GM12878 (cell line): Measurements from ENCODE around the gene TOM1L2. TPM values are rescaled to one million over a fixed set of nuclear protein-coding genes. Genes with fewer than 3 reads are reported as not detected.

Experiments
- ATAC-seq: fragments of 200-7000 bp; cut with Tn5 transposase; 3 replicates; pipeline ENCODE4 v1.9.1; 2020; ENCODE audit warnings: mild to moderate bottlenecking, moderate library complexity
- BruUV-seq: library from RNA; stranded (reverse); fragments of 400-500 nt; replicated peaks from 2 replicates; lab custom pipeline; 2021; lab: Mats Ljungman, UMichigan
- CTCF ChIA-PET: fragments of 300-600 bp; sonication (Branson Sonifier 250); formaldehyde crosslinking; extraction: SDS; loops from one replicate; lab custom pipeline; 2021; ENCODE audit warnings: inconsistent platforms; lab: Yijun Ruan, JAX
- POLR2A ChIA-PET: fragments of 350-600 bp; formaldehyde crosslinking; extraction: SDS; loops from one replicate; lab custom pipeline; 2021; ENCODE audit warnings: inconsistent platforms; lab: Charles Lee
- RAD21 ChIA-PET: fragments of 300-600 bp; sonication (Branson Sonifier 250); formaldehyde crosslinking; loops from one replicate; lab custom pipeline; 2023; ENCODE audit warnings: antibody characterized with exemption; ENCODE audit not compliant: unreplicated experiment; lab: Charles Lee
- SMC1A ChIA-PET: fragments of 300-600 bp; sonication (Branson Sonifier 250); formaldehyde crosslinking; loops from one replicate; lab custom pipeline; 2023; ENCODE audit not compliant: unreplicated experiment, uncharacterized antibody; lab: Charles Lee
- DNase-seq: peaks from one replicate; pipeline ENCODE4 v3.0.0-alpha.2; 2011; ENCODE audit warnings: low read depth, low spot score
- FAIRE-seq: peaks from 3 replicates; lab custom pipeline; 2011; peaks lifted over from hg19 to GRCh38; lab: Jason Lieb, UNC
- H2AFZ ChIP-seq: 2 replicates; pipeline ENCODE4 v1.6.0; 2011; ENCODE audit warnings: low read depth, low read length, control low read depth; ENCODE audit not compliant: control insufficient read depth
- H3K27ac ChIP-seq: 2 replicates; pipeline ENCODE4 v1.5.1; 2011; ENCODE audit warnings: control low read depth; ENCODE audit not compliant: control insufficient read depth, insufficient read depth
- H3K27me3 ChIP-seq, 2 experiments: replicated peaks in 1 of 2; 2 replicates each; pipeline versions ENCODE4 v1.6.0 to v1.6.1; 2011; ENCODE audit warnings: low read length in 1 of 2; ENCODE audit not compliant: control insufficient read depth in 2 of 2, insufficient read depth in 2 of 2
- H3K36me3 ChIP-seq, 2 experiments: 2 replicates each; pipeline ENCODE4 v1.5.1; 2011; ENCODE audit warnings: low read length in 1 of 2; ENCODE audit not compliant: control insufficient read depth in 2 of 2, insufficient read depth in 2 of 2
- H3K4me1 ChIP-seq: 2 replicates; pipeline ENCODE4 v1.6.1; 2011; ENCODE audit warnings: mild to moderate bottlenecking, low read length, moderate library complexity, mixed read lengths; ENCODE audit not compliant: control insufficient read depth, insufficient read depth
- H3K4me2 ChIP-seq: 2 replicates; pipeline ENCODE4 v1.6.0; 2011; ENCODE audit warnings: control low read depth; ENCODE audit not compliant: control insufficient read depth, insufficient read depth
- H3K4me3 ChIP-seq: fragments of 200-600 bp; sonication (generic); 2 replicates; pipeline ENCODE4 v1.5.1; 2016
- H3K79me2 ChIP-seq: 2 replicates; pipeline ENCODE4 v1.6.0; 2011; ENCODE audit warnings: low read length; ENCODE audit not compliant: control insufficient read depth, insufficient read depth
- H3K9ac ChIP-seq: 2 replicates; pipeline ENCODE4 v1.8.0; 2011; ENCODE audit warnings: low read length, control low read depth, mixed read lengths; ENCODE audit not compliant: control insufficient read depth, insufficient read depth
- H3K9me3 ChIP-seq: replicated peaks from 3 replicates; pipeline ENCODE4 v1.5.1; 2011; ENCODE audit warnings: mild to moderate bottlenecking, low read length; ENCODE audit not compliant: control insufficient read depth, insufficient read depth
- H4K20me1 ChIP-seq: 2 replicates; pipeline ENCODE4 v1.6.0; 2011; ENCODE audit not compliant: control insufficient read depth, insufficient read depth
- BCLAF1 ChIP-seq: fragments of 450-650 bp; IDR thresholded peaks from 2 replicates; pipeline ENCODE4 v1.6.1; 2017; ENCODE audit warnings: antibody characterized with exemption, mild to moderate bottlenecking, moderate library complexity
- CTCF ChIP-seq, 3 experiments: IDR thresholded peaks in 2 of 3; conservative IDR thresholded peaks in 1 of 3; 2 replicates each; pipeline ENCODE4 v1.5.1; 2011; ENCODE audit warnings: low read depth in 3 of 3, low read length in 3 of 3, mild to moderate bottlenecking in 3 of 3, control low read depth in 2 of 3, moderate library complexity in 2 of 3, inconsistent platforms in 1 of 3, mixed read lengths in 1 of 3; ENCODE audit not compliant: control insufficient read depth in 2 of 3, insufficient read depth in 1 of 3; ENCODE audit errors: extremely low read depth in 1 of 3
- WGBS: methylation state at CpG from one replicate; pipeline ENCODE4 v1.1.6; 2016; ENCODE audit warnings: low lambda C conversion rate; ENCODE audit not compliant: insufficient replicate concordance, insufficient coverage; ENCODE audit errors: missing lambda C conversion rate; 5-methylcytosine and 5-hydroxymethylcytosine counted together
- in situ Hi-C: fragments of 300-500 bp; cut with MboI; formaldehyde crosslinking; loops from 9 replicates; pipeline ENCODE4 v1.14.3; 2018; ENCODE audit warnings: mixed read lengths
- intact Hi-C: fragments of 100-400 bp; cut with micrococcal nuclease; formaldehyde crosslinking; loops from one replicate; pipeline ENCODE4 v1.14.2; 2022; ENCODE audit not compliant: unreplicated experiment
- polyA plus RNA-seq, 11 experiments: library from polyadenylated mRNA; depleted of rRNA in 4 of 11; unstranded in 6 of 11; stranded (reverse) in 5 of 11; fragments of >200 nt; fragmentation: Nextera tagmentation in 4 of 11; fragmentation: Illumina TruSeq in 1 of 11; extraction: Ambion mirVana in 4 of 11; extraction: Trizol in 1 of 11; gene quantifications; 1 replicate in 1 of 11; 2 replicates in 10 of 11; pipeline versions ENCODE4 v1.2.1 to v1.2.3, GENCODE V29; 2011 to 2016; ENCODE audit warnings: inconsistent platforms in 2 of 11, missing spikeins in 2 of 11, low read depth in 1 of 11
- total RNA-seq, 4 experiments: library from RNA; depleted of rRNA in 3 of 4; stranded (reverse); fragments of >200 nt in 3 of 4; fragmentation: Illumina TruSeq in 1 of 4; extraction: Trizol in 1 of 4; gene quantifications; 2 replicates each; pipeline versions ENCODE4 v1.2.1 to v1.2.3, GENCODE V29; 2013 to 2021

TOM1L2 gene
- total and polyA plus RNA-seq, 10 of the 15 experiments (the other 5 are each of a cell fraction or from before 2014, with no cell fraction given): 0.19 to 19.2 (median 8.1) TPM

GRCh38 chr17:18004884-18005305 is 32.7 kb upstream of the TOM1L2 start:
- peaks cover 0 to 3% of the 10 kb centered on the region in 2 experiments; a peak in 1 of 4 replicates for H3K36me3 ChIP-seq
- ChIA-PET RAD21 (no interaction called here), CTCF (interaction anchor here (2.3 kb wide), 1 partner anchor 20 kb away, joined by 6 read pairs; no protein-coding TSS in a partner anchor), SMC1A (no interaction called here), POLR2A (no interaction called here)
- no peak for DNase-seq
- H3K9me3 ChIP-seq: no peaks in the 10 kb centered on the region
- H3K79me2 ChIP-seq: no peaks in the 10 kb centered on the region
- in situ Hi-C loops (no loop called here), intact Hi-C loops (loop anchor here (10.0 kb wide), 1 partner anchor 670 kb away; no protein-coding TSS in a partner anchor)
- TF ChIP-seq CTCF (IDR thresholded peaks at IDR 0.05 in 2 of 3, conservative IDR thresholded peaks at IDR 0.05 in 1 of 3; ENCODE audit: control insufficient read depth in 2 of 3, extremely low read depth in 1 of 3, insufficient read depth in 1 of 3, low read depth in 3 of 3, low read length in 3 of 3) (0 out of 6 replicates have a peak, but pooled peaks of 1 of the 3 experiments have one; percentile 9), BCLAF1 (no peak)
- FAIRE-seq: no peak
- no peak overlapping the region for H2AFZ ChIP-seq
- no TSS peak for BruUV-seq
- H3K4me3 ChIP-seq: no peak overlapping the region
- H3K27ac ChIP-seq: no peak overlapping the region
- 91% methylated on average over 9 of the region's 9 CpGs for WGBS
- H3K4me2 ChIP-seq: no peak overlapping the region
- no peaks in the 10 kb centered on the region for H4K20me1 ChIP-seq
- no peaks in the 10 kb centered on the region for H3K27me3 ChIP-seq
- H3K4me1 ChIP-seq: no peaks in the 10 kb centered on the region
- no peak; the same call in 2 of the 3 replicates for ATAC-seq
- no peak overlapping the region for H3K9ac ChIP-seq
